NCI-H446 treated with DMSO at 0.1 percent for 48 hours (cell line): ENCODE measurements around the gene ATG3.
A peak's percentile ranks its signal among the peaks of the same experiment; 100 is the strongest.
"Not testable (repeated sequence)": the region's sequence is repeated elsewhere in the genome, so short reads cannot be mapped to it uniquely, and the experiment has no call there.

Experiments
- DNase-seq: peaks from one replicate; lab custom pipeline; 2025; lab: John Stamatoyannopoulos, UW

Gene ATG3

DNA sequence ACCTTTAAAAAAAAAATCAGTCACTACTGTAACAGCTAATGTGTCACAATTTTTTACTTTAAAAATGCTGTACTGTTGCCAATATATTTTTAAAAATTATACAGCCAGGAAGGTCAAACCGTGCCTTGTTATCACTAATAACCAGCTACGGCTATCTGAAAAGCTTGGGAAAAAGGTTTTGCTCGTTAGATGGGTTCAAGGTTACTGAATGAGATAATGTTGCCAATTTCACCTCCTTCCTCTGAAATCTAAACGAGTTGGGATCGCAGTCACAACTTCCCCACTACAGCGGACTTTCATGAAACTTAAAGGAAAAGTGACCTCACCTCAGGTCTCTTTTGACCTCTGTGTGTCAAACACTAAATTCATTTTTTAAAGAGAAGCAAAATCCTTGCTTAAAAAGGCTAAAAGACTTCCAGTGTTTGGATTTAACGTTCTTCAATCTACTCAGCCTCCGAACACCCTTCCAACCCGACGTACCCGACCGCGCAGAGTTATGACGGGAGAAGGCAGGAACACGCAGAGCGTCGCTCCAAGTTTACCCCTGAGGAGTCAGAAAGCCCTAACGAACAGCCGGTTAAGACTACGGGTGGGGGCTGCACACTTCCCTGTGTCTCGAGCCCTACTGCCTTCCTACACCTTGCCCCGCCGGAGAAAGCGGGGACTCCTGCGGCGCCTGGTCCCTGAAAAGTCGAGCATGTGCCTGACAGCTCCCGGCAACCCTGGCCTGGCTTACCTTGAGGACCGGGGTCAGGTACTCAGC is 860 bp downstream of the ATG3 start:
- DNase-seq, result peak; percentile 64

DNA sequence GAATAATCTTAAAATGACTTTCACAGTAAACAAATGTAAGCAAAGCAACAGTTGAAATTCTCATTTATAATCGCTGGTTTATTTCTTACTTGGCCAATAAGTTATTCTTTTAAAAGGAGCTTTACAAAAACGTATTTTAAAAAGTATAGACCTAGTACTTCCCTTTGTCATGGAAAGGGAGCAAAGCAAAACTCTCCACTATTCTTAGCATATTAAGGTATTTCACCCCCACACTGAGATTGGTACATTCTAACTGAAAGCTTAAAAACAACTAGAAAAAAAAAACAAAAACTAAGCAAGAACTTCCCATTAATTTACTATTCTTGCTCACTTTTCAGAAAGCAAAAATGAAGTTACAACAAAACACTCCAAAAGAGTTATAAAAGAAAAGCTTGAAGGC is 1.5 kb downstream of the ATG3 start:
- DNase-seq, result no peak

DNA sequence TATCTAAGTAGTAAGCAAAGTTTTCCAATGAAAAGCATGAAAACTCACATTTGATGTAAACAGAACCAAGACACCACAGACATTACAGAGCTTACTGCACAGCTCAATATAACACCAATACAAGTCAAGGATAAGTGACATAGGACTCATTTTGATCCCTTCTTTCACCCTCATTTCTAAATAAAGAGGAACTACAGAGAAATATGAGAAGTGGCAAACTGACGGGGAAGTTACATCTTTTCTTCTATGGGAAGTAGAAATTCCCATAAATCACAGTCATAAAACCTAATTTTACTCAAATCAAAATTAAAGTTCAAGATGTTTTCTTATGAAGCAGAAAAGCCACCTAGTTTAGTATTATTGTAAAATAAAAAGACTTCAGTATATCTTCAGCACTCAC is 3.8 kb downstream of the ATG3 start:
- DNase-seq, result no peak

DNA sequence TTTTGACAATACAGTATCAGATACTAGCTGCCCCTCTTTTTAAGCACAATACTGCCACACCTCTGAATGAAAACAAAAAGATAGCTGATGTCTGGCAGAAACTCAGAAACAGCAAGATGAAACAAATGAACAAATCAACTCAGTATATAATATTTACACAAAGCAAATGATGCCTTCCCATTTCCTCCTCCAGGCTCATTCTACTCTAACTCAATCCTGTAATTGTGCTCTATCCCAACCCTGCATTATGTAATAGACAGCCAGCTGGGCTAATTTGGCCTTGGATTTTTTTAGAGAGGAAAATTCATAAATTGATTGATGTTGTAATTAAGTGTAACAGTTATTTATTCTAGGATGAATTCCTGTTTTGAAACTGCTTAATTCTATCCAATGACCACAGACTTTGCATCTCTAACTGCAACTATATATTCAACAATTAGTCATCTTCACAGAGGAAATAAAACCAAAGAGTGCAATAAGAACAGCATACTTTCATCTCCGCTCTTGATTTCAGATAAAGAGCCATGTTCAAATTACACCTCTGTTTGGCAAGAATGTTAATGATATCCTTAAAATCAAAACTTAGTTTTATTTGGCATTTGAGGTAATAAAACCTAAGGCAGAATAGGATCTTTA is 6.1 kb downstream of the ATG3 start:
- DNase-seq, result no peak

DNA sequence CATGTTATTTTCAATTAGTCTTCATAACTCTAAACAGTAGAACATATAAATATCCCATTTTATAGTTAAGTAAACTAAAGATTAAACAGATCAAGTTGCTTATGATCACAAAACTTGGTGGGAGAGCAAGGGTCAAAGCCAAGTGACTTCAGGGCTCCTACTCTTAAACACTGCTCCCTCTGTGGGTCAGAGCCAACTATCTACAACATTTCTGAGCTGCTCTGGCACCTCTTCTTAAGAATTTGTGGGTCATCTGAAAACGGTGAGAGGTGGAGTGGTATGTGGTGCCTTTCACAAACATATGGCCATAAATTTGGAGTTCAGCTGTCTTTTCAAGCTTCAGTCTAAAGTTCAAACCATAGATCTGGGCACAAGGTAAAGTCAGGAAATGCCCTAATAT is 10.9 kb downstream of the ATG3 start:
- no peak for DNase-seq

DNA sequence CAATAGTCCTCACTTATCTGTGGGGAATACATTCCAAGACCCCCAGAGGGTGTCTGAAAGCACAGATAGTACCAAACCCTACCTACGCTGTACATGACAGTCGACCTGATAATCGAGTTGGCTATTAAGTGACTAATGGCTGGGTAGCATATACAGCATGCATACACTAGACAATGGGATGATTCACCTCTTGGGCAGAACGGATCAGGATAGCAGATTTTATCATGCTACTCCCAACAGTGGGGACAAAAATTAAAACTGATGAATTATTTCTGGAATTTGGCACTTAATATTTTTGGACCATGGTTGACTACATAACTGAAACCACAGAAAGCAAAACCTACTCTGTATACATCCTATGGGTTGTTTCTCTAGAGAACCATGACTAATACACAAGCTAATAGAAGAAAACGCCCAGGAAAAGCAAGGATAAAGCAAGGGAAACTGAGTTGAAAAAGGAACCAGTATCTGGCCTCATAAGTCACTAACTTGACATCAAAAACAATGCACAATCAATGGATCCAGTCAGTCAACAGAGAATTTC is 15.5 kb downstream of the ATG3 start:
- DNase-seq, result no peak

DNA sequence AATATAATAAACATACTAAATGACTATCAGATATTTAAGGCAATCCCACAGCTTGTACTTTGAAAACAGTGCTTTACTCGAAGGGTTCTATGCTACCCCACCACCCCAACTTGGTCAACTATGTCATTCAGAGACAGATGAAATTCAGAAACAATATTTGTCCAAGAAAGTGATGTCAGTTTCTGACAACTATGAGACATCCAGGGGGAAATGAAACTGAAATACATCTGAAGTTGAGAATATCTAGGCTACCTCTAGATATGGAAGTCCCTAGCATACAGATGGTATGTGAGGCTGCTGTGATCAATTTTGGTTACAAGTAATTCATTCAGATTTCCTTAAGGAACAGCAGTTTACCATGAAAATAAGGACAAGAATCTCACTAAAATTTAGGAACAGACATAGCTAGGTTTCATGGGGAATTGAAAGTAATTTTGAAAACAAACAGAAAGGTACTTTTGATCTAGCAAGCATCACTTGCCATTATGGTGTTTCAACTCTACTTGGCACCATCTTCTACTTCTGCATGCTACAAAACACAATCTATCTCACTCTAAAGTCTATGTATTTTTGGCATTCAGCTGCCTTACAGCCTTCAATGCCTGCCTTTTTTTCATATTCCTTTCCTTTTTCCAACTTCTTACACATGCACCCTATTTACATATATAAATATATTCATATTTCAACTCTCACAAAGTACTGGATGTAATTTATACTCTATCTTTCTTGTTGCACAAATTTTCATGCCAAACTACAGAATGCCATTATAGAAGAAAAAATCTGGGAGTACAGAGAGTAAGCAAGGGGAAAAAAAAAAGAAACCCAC is 21.7 kb downstream of the ATG3 start:
- DNase-seq, result no peak

DNA sequence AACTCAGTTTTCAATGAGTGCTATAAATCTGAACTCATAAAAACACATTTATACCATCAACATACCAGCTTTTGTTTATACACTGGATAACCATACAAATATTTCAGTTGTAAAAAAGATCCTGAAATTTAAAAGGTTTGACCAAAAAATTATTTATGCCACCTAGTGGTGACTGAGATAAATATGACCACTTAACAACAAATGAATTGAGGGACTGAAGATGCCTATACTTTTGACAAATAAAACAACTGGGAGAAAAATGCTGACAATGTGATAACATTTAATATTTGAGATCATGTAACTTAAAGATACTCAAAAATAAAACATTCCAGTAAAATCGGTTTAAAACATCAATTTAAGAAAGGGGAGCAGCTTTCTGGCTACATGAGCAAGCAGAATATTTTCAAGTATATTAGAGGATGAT is 30.4 kb downstream of the ATG3 start:
- no peak for DNase-seq

DNA sequence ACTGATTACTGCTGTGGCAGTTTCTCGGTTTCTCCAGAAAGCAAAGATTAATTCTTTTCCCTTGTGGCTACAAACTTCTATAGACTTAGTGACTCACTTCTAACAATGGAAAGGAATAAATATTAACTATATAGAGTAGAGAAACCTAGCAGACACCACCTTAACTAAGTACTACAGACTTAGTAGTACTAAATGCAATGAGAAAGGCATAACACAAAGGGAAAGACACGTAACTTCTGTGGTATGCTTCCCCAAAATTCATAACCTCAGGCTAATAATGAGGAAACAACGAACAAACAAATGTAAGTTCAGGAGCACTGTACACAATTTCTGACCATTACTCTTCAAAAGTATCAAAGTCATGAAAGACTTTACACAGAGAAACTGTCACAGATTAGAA is 31.2 kb downstream of the ATG3 start:
- DNase-seq, result no peak

DNA sequence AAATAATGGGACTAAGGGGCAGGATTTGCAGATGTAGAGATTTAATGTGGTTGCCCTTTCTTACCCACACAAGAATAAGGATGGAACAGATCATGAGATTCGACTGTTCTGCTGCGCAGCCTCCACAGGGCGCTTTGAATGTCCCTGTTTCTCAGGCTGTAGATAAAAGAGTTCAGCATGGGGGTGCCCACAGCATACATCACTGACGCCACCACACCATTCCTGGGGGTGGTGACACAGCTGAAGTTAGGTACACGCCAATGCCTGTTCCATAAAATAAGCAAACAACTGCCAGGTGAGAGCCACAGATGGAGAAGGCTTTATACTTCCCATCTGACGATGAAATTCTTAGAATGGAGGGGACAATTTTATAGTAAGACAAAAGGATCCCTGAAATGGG is 37.6 kb downstream of the ATG3 start:
- DNase-seq, result not testable (repeated sequence)

DNA sequence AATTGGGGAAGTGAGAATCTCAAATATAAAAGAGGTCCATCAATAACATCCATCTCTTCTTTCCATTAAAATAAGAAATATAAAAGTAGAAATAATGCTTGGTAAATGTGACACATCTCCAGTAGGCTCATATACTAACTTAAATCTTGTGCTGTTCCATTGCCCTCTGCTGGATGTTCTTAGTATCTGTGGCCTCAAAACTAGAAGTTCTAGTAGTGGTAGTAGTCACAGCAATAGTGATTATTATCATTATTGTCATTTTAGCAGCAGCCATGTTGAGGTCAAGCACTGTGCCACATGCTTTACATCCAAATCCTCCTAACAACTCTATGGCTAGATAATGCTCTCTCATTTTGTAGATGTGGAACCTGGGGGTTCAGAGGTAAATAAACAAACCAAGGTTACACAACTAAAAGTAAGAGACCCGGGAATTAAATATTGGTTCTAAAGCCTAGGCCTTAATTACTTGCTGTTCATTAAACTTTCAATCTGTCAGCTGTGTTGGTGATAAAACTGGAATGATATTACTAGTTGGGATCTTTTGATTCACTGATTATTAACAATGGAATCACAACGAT is 42.2 kb downstream of the ATG3 start:
- DNase-seq, result peak; percentile 22

DNA sequence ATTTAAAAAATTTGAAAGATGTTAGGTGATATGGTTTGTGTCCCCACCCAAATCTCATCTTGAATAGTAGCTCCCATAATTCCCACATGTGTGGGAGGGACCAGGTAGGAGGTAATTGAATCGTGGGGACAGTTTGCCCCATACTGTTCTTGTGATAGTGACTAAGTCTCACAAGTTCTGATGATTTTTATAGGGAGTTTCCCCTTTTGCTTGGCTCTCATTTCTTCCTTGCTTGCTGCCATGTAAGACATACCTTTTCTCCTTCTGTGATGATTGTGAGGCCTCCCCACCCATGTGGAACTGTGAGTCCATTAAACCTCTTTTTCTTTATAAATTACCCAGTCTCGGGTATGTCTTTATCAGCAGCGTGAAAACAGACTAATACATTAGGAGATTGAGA is 42.8 kb downstream of the ATG3 start:
- not testable (repeated sequence) for DNase-seq

DNA sequence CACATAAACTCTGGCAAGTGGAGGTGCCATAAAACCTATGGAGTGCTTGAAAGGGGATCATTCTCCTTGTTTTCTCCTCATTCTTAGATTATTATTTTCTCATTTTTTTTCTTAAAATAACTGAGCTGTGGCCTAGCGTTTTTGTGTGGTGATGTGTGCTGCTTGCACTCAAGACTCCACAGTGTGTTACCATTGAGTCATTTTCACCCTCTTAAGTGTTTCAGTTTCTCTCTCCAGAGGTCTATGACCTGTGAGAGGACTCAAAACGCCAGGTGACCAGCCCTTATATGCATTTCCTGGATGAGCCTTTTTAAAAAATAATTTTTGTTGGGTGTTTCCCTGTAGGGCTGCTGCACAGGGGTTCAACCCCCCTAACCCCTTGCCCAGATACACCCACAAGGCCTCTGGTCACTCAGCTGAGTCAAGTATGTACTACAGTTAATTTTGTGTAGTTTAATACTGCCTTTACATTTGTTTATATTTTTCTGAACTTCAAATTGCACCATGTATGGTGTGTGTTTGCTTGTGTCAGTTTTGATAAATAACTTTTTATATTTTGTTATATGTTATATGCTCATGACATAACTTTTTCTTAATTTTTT is 47.1 kb downstream of the ATG3 start:
- no peak for DNase-seq

DNA sequence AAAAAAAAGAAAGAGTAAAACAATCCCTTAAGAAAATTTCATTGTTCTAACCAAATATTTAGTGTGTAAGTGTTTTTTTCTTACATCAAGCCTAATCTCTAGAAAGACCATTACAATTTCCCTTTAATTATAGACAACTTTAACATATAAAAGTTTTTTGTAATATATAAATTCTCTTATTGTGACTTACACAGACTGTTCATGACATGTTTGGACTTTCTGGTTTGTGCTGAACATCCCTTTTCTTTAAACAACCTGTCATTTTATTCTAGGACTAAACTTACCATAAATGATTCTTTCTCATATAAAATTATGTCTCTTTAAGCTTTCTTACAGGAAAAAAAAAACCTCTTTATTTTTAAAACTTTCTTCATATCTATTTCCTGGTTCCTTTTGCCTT is 49.4 kb downstream of the ATG3 start:
- DNase-seq, result no peak

DNA sequence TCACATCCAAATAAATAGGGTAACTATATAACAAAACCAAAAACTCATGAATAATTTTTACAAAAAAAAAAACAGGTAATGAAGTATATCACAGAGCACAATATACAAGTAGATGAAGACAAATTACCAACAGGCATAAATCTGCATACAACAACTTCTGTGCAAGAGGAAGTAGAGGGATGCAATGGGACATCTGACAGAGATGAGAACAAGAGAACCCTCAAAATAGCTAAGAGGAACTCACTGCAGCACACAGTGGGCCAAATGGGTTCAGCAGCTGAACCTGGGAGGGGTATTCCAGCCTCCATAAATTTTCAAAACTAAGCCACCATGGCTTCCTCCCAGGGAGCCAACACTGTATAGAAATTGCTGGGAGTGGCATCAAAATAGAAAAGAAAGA is 52.9 kb downstream of the ATG3 start:
- no peak for DNase-seq

DNA sequence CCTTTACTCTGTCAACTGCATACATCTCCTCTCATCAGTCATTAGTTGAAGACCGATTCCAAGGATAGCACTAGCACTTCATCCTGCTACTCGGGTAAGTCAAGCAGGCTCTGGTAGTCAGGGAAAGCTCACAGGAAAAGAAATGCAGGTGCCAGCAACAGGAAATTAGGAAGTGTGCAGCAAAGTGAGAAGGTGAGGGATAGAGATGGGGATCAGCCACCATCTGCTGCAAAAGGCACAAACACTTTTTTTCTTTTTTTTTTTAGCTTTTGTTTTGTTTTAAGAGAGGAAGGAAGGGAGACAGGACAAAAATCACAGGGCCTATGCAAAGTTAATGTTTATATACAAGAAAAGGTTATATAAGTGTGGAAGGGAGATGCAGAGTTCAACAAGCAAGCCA is 53.5 kb downstream of the ATG3 start:
- DNase-seq, result no peak

DNA sequence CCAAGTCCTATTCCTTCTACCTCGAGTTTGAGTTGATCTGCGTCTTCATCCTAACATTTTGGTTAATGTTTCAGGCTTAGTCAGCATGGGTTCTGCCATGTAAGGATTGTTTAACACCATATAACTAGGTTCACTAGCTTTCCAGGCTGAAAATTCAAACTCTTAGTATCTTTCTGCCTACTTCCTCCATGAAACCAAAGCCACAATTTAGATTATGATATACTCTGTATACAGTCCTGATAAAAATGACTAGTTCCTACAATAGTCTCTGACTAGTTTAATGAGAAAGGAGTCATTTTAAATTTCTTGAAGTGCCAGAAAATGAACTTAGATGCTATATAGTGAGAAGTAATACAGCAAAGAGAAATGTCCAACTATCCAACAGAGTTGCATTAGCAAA is 55.9 kb downstream of the ATG3 start:
- no peak for DNase-seq

DNA sequence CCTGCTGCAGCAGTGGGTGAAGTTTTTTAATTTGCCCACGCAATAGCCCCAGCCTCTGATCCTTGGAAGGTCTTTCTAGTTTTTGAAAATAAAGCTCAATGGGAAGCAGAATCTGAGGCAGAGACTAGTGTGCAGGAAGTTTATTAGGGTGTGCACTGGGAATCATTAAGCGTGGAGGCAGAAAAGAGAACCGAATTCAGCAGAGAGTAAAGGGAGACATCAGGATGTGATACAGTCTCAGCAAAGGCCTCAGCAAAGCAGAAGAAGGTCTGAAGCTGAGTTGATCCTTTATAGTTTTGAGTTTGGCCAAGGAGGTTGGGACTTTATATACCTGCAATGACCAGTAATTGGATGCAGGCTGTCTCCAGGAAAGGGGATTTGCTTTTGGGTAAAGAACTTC is 57.6 kb downstream of the ATG3 start:
- no peak for DNase-seq

DNA sequence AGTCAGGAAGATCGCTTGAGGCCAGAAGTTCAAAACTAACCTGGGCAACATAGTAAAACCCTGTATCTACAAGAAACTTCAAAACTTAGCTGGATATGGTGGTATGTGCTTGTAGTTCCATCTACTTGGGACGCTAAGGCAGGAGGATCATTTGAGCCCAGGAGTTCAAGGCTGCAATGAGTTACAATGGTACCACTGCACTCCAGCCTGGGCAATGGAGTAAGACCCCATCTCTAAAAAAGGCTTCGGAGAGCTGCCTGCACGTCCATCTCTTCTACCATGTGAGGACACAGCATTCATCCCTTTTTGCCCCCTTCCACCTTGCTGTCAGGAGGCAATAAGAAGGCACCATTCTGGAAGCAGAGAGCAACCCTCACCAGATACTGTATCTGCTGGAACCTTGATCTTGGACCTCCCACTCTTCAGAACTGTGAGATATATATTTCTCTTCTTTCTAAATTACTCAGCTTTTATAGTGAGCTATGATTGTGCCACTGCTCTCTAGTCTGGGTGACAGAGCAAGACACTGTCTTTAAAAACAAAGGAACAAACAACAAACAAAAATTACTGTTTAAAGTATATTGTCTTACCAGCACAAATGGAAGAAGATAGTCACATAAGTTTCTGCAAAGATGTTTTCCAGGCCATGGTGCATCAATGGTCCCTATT is 58.3 kb downstream of the ATG3 start:
- DNase-seq, result no peak

DNA sequence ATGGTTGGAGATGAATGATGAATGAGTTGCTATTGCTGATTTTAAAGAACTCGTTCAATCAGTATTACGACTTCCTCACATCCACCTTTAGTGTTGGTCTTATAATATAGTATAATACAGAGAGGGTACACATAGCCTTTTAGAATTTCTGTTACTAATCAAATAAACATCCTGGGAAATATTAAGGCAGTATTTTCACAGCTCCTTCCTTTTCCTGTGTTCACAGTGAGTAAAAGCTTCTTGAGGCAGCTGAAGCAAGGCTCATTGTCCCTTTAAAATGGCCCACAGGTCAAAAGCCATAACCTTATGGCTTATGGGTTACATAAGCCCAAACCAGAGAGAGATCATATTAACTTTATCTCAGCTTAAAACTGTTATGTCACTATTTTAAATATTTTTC is 61.1 kb downstream of the ATG3 start:
- no peak for DNase-seq

DNA sequence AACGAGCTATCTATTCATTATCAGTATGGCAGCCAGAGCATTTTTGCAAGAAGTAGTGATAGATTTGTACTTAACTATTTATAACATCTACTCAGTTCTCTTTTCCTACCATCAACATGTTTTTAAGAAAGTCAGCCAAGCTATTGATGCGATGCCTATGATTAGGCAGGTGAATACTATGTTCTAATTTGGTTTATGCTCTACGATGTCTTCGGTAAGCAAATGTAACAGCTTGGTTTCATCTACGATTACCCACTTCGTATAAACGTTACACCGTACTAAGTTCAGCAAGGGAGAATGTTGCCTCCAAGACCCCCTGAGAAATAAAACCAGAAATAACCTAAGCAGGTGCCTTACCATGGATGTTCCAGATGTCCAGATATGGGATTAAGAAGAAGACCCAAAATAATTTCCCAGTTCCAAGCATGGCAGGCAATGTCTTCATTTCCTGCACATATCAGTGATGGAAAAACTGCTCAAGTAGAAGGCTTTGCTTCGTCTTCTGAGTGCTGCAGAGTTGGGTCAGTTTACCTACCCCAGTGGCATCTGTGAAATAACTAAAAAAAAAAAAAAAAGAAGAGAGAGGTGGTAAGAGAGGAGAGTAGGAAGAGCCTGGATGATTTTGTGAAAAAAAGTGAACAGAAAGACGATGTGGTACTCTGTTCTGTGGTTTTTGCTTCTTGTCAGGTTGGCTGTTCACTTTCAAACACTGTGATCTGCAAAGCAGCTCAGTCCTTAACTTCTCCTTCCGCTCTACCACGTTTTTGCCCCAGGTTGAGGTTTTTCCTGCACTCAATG is 62.6 kb downstream of the ATG3 start, which contains the start of gene BTLA:
TSS of gene BTLA (minus strand) at position 559 of the 798 bp plus-strand sequence. CDS start at position 445, 114 bp downstream.
- no peak for DNase-seq
